OCI-LY3 (cell line): ENCODE measurements around the gene APBA1.

Source experiments
- CTCF ChIP-seq: fragments of 200-600, 300-600 bp; sonication (generic); IDR thresholded peaks from 2 replicates; pipeline ENCODE4 v1.5.1; 2014; ENCODE audit warnings: antibody characterized with exemption, low read length, low read depth
- EZH2phosphoT487 ChIP-seq: fragments of 200-600 bp; shearing (Covaris generic); IDR thresholded peaks from 2 replicates; pipeline ENCODE4 v1.6.1; 2018; ENCODE audit warnings: antibody characterized with exemption, mixed run types, low read depth

- no peak for TF ChIP-seq CTCF
- no peak for TF ChIP-seq EZH2phosphoT487
These were observed 196.2 kb downstream of the APBA1 start for GRCh38 chr9:69476016-69476415.
